ENCODE results near the gene ALMS1.
"Not testable (repeated sequence)": the region's sequence is repeated elsewhere in the genome, so short reads cannot be mapped to it uniquely, and the experiment has no call there.

ALMS1 gene

GRCh38 chr2:73630662-73631266, 245.1 kb downstream of the ALMS1 start:
- not testable (repeated sequence) for DNase-seq

GRCh38 chr2:73636977-73637376, 251.3 kb downstream of the ALMS1 start:
- DNase-seq = not testable (repeated sequence)

- no peak for DNase-seq
These were observed 252.8 kb downstream of the ALMS1 start for GRCh38 chr2:73638429-73638828.

GRCh38 chr2:73640511-73640911, 254.9 kb downstream of the ALMS1 start:
- no peak for DNase-seq

GRCh38 chr2:73640946-73641766, 255.5 kb downstream of the ALMS1 start:
- DNase-seq = no peak

- no peak for DNase-seq
These were observed 256.1 kb downstream of the ALMS1 start for GRCh38 chr2:73641767-73642062.

- no peak for DNase-seq
These were observed 256.8 kb downstream of the ALMS1 start, which contains the start of gene NAT8 for GRCh38 chr2:73642338-73643018. NAT8 (minus strand) TSS chr2:73642422; CDS start chr2:73641628, 794 bp downstream.

GRCh38 chr2:73647690-73648089, 262.1 kb downstream of the ALMS1 start:
- DNase-seq = not testable (repeated sequence)

- DNase-seq = no peak
These were observed 266.1 kb downstream of the ALMS1 start for GRCh38 chr2:73651591-73652230.

- DNase-seq = no peak
These were observed 266.7 kb downstream of the ALMS1 start for GRCh38 chr2:73652348-73652747.

GRCh38 chr2:73654175-73654574, 268.5 kb downstream of the ALMS1 start:
- DNase-seq = no peak

Measured in NCI-H1930 (cell line).